ENCODE results near the gene VASP. TPM values are rescaled to one million over a fixed set of nuclear protein-coding genes. Genes with fewer than 3 reads are reported as not detected.

Gene VASP
- total and polyA plus RNA-seq, 2 of the 13 experiments (the other 11 are each of a cell fraction or from before 2014, with no cell fraction given): 41.8 to 67.1 TPM

DNA sequence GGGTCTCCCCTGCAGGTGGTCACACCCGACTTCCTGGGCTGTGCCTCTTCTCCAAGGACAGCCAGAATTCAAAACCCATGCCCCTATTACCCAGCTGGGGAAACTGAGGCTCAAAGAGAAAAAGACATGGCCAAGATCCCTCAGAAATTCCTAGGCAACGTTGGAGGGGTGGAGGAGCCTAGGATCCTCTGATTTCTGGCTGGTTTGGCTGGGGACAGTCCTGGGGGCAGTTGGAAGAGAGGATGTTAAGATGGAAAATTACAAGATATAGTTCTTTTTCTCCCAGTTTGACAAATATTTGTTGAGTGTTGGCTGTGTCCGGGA is 2.4 kb downstream of the VASP start (continued):
- no peak for TF ChIP-seq ASH2L (IDR thresholded peaks at IDR 0.05; ENCODE audit: insufficient read length, low read depth, low read length)
- no peak for TF ChIP-seq ZNF337 (CRISPR knock-in tag; IDR thresholded peaks at IDR 0.05; ENCODE audit: borderline replicate concordance, low read depth)
- 0 out of 2 replicates have a peak, but pooled peaks have one; percentile 6 for TF ChIP-seq ZFX (CRISPR knock-in tag; IDR thresholded peaks at IDR 0.05; ENCODE audit: low read depth)
- 0 out of 2 replicates have a peak, but pooled peaks have one; percentile 7 for TF ChIP-seq SSRP1 (CRISPR knock-in tag; IDR thresholded peaks at IDR 0.05)
- TF ChIP-seq ZNF891 (CRISPR knock-in tag; IDR thresholded peaks at IDR 0.05): no peak
- TF ChIP-seq ETV5 (CRISPR knock-in tag; IDR thresholded peaks at IDR 0.05; ENCODE audit: borderline replicate concordance): 0 out of 2 replicates have a peak, but pooled peaks have one; percentile 2
- no peak for TF ChIP-seq RXRB (CRISPR knock-in tag; IDR thresholded peaks at IDR 0.05; ENCODE audit: borderline replicate concordance)
- TF ChIP-seq, protein P1, sequence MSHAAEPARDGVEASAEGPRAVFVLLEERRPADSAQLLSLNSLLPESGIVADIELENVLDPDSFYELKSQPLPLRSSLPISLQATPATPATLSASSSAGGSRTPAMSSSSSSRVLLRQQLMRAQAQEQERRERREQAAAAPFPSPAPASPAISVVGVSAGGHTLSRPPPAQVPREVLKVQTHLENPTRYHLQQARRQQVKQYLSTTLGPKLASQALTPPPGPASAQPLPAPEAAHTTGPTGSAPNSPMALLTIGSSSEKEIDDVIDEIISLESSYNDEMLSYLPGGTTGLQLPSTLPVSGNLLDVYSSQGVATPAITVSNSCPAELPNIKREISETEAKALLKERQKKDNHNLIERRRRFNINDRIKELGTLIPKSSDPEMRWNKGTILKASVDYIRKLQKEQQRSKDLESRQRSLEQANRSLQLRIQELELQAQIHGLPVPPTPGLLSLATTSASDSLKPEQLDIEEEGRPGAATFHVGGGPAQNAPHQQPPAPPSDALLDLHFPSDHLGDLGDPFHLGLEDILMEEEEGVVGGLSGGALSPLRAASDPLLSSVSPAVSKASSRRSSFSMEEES (CRISPR knock-in tag; IDR thresholded peaks at IDR 0.05): no peak
- TF ChIP-seq, protein P2, sequence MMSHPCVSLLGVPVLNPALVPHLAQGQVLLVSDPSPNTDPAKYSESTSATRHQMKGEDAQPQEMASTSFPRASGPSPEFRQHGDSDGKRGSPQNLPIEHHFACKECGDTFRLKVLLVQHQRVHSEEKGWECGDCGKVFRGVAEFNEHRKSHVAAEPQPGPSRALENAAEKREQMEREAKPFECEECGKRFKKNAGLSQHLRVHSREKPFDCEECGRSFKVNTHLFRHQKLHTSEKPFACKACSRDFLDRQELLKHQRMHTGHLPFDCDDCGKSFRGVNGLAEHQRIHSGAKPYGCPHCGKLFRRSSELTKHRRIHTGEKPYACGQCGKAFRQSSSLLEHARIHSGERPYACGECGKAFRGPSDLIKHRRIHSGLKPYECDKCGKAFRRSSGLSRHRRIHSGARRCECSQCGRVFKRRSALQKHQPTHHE (CRISPR knock-in tag; IDR thresholded peaks at IDR 0.05; ENCODE audit: borderline replicate concordance): no peak
- no peak for TF ChIP-seq NPAS2 (CRISPR knock-in tag; IDR thresholded peaks at IDR 0.05; ENCODE audit: borderline replicate concordance)
- no peak for TF ChIP-seq RARG (CRISPR knock-in tag; IDR thresholded peaks at IDR 0.05; ENCODE audit: low read depth)
- TF ChIP-seq, protein P3, sequence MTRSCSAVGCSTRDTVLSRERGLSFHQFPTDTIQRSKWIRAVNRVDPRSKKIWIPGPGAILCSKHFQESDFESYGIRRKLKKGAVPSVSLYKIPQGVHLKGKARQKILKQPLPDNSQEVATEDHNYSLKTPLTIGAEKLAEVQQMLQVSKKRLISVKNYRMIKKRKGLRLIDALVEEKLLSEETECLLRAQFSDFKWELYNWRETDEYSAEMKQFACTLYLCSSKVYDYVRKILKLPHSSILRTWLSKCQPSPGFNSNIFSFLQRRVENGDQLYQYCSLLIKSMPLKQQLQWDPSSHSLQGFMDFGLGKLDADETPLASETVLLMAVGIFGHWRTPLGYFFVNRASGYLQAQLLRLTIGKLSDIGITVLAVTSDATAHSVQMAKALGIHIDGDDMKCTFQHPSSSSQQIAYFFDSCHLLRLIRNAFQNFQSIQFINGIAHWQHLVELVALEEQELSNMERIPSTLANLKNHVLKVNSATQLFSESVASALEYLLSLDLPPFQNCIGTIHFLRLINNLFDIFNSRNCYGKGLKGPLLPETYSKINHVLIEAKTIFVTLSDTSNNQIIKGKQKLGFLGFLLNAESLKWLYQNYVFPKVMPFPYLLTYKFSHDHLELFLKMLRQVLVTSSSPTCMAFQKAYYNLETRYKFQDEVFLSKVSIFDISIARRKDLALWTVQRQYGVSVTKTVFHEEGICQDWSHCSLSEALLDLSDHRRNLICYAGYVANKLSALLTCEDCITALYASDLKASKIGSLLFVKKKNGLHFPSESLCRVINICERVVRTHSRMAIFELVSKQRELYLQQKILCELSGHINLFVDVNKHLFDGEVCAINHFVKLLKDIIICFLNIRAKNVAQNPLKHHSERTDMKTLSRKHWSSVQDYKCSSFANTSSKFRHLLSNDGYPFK (CRISPR knock-in tag; IDR thresholded peaks at IDR 0.05; ENCODE audit: borderline replicate concordance): no peak
- TF ChIP-seq ZNF329 (CRISPR knock-in tag; IDR thresholded peaks at IDR 0.05; ENCODE audit: low read depth): no peak
- no peak for TF ChIP-seq ZNF256 (CRISPR knock-in tag; conservative IDR thresholded peaks at IDR 0.05)
- no peak for TF ChIP-seq PHF5A (CRISPR knock-in tag; IDR thresholded peaks at IDR 0.05; ENCODE audit: low read depth, unreplicated experiment)
- no peak for TF ChIP-seq ATF2 (CRISPR knock-in tag; IDR thresholded peaks at IDR 0.05)
- TF ChIP-seq KLF16 (CRISPR knock-in tag; IDR thresholded peaks at IDR 0.05): peak in 1 of 2 experiments; percentile 9; a peak in 1 of 4 replicates
- peak; percentile 51; the same call in 1 of the 2 replicates for TF ChIP-seq ZBTB7B (CRISPR knock-in tag; IDR thresholded peaks at IDR 0.05)
- no peak for TF ChIP-seq HMGA1 (CRISPR knock-in tag; conservative IDR thresholded peaks at IDR 0.05)
